ENCODE measurements around the gene CEACAM3. TPM values are rescaled to one million over a fixed set of nuclear protein-coding genes. Genes with fewer than 3 reads are reported as not detected.
A peak's percentile ranks its signal among the peaks of the same experiment; 100 is the strongest.

The CEACAM3 gene
- total RNA-seq, 2 experiments from 2014 or later = not detected

GRCh38 chr19:41792513-41793413 is 3.6 kb upstream of the CEACAM3 start:
- Mint-ChIP-seq H3K4me1 (ENCODE audit: low read depth) (no peaks in the 10 kb centered on the region), H3K27me3 (peaks cover 34% of the 10 kb centered on the region), H3K9me3 (no peaks in the 10 kb centered on the region), H3K27ac (no peak overlapping the region), H3K4me3 (no peak overlapping the region), H3K36me3 (ENCODE audit: low read depth) (no peaks in the 10 kb centered on the region)
- intact Hi-C loops (cut with micrococcal nuclease) = loop anchor here (1.0 kb wide), 1 partner anchor 29 kb away; no protein-coding TSS in a partner anchor
- DNase-seq (peak; percentile 74), ATAC-seq (peak; percentile 56)
- CTCF ChIA-PET = interaction anchor here (0.7 to 7.8 kb wide), 33 partner anchors 8 to 312 kb away, joined by 3 to 262 read pairs (median 5); partner anchors contain the start of genes CEACAM6 and CEACAM7
- POLR2A ChIA-PET = interaction anchor here (1.0 kb wide), 1 partner anchor 18 kb away, joined by 3 read pairs; no protein-coding TSS in a partner anchor
- peak; percentile 92 for TF ChIP-seq CTCF (IDR thresholded peaks at IDR 0.05)

- H3K27me3 Mint-ChIP-seq = peaks cover 34% of the 10 kb centered on the region
- H3K4me1 Mint-ChIP-seq (ENCODE audit: low read depth) = no peaks in the 10 kb centered on the region
- H3K36me3 Mint-ChIP-seq (ENCODE audit: low read depth) = no peaks in the 10 kb centered on the region
- no peaks in the 10 kb centered on the region for H3K9me3 Mint-ChIP-seq
- DNase-seq (no peak), ATAC-seq (no peak)
- no peak for TF ChIP-seq CTCF (IDR thresholded peaks at IDR 0.05)
- POLR2A ChIA-PET = interaction anchor here (1.0 kb wide), 1 partner anchor 18 kb away, joined by 3 read pairs; no protein-coding TSS in a partner anchor
- intact Hi-C loops (cut with micrococcal nuclease) = loop anchor here (1.0 kb wide), 1 partner anchor 28 kb away; no protein-coding TSS in a partner anchor
- no peak overlapping the region for H3K27ac Mint-ChIP-seq
- CTCF ChIA-PET = interaction anchor here (0.7 to 7.8 kb wide), 30 partner anchors 8 to 311 kb away, joined by 3 to 262 read pairs (median 5); partner anchors contain the start of gene CEACAM6
- H3K4me3 Mint-ChIP-seq = no peak overlapping the region
These were observed 3.0 kb upstream of the CEACAM3 start for GRCh38 chr19:41793414-41793727.

GRCh38 chr19:41795031-41795461 is 1.3 kb upstream of the CEACAM3 start:
- peak; percentile 82 for DNase-seq
- Mint-ChIP-seq H3K4me1 (ENCODE audit: low read depth) (no peaks in the 10 kb centered on the region), H3K27ac (no peak overlapping the region), H3K36me3 (ENCODE audit: low read depth) (no peaks in the 10 kb centered on the region), H3K27me3 (peaks cover 27% of the 10 kb centered on the region), H3K9me3 (no peaks in the 10 kb centered on the region), H3K4me3 (no peak overlapping the region)
- ChIA-PET POLR2A (interaction anchor here (1.1 to 1.2 kb wide), 2 partner anchors 19 to 64 kb away, joined by 3 to 6 read pairs; partner anchors contain the start of gene RPS19), CTCF (interaction anchor here (0.6 to 7.8 kb wide), 30 partner anchors 9 to 209 kb away, joined by 3 to 262 read pairs (median 4); partner anchors contain the start of genes CEACAM6 and RABAC1)
- intact Hi-C loops (cut with micrococcal nuclease) = no loop called here
- TF ChIP-seq CTCF (IDR thresholded peaks at IDR 0.05) = peak; percentile 86
- ATAC-seq = peak; percentile 96

- ChIA-PET POLR2A (no interaction called here), CTCF (interaction anchor here (1.1 to 7.2 kb wide), 3 partner anchors 9 to 40 kb away, joined by 3 to 97 read pairs (median 3); no protein-coding TSS in a partner anchor)
- H3K9me3 Mint-ChIP-seq = no peaks in the 10 kb centered on the region
- ATAC-seq (no peak), DNase-seq (no peak)
- H3K36me3 Mint-ChIP-seq (ENCODE audit: low read depth) = no peaks in the 10 kb centered on the region
- no peak overlapping the region for H3K4me3 Mint-ChIP-seq
- TF ChIP-seq CTCF (IDR thresholded peaks at IDR 0.05) = no peak
- peaks cover 6% of the 10 kb centered on the region for H3K4me1 Mint-ChIP-seq (ENCODE audit: low read depth)
- H3K27me3 Mint-ChIP-seq = peaks cover 19% of the 10 kb centered on the region
- H3K27ac Mint-ChIP-seq = no peak overlapping the region
- intact Hi-C loops (cut with micrococcal nuclease) = no loop called here
These were observed 514 bp downstream of the CEACAM3 start for GRCh38 chr19:41796901-41797300.
